HAP-1 (cell line): ENCODE results near the gene ARAP3.
"Not testable (repeated sequence)": the region's sequence is repeated elsewhere in the genome, so short reads cannot be mapped to it uniquely, and the experiment has no call there.

Source experiments
- DNase-seq, 2 experiments: peaks; one replicate each; pipeline ENCODE4 v3.0.0-alpha.2; 2016 to 2020; ENCODE audit warnings: low spot score in 2 of 2
- H3K27me3 ChIP-seq: fragments of 250-450 bp; sonication (Bioruptor Pico); 2 replicates; pipeline ENCODE4 v1.5.1; 2020; ENCODE audit warnings: low read depth, mild to moderate bottlenecking, moderate library complexity
- H3K36me3 ChIP-seq: fragments of 250-450 bp; sonication (Bioruptor Pico); replicated peaks from 2 replicates; pipeline ENCODE4 v1.5.1; 2020; ENCODE audit warnings: mild to moderate bottlenecking
- H3K4me1 ChIP-seq: fragments of 250-450 bp; sonication (Bioruptor Pico); 2 replicates; pipeline ENCODE4 v1.5.1; 2020; ENCODE audit warnings: mild to moderate bottlenecking
- H3K4me3 ChIP-seq: fragments of 250-450 bp; sonication (Bioruptor Pico); 2 replicates; pipeline ENCODE4 v1.5.1; 2020; ENCODE audit warnings: mild to moderate bottlenecking, moderate library complexity
- H3K9me3 ChIP-seq: fragments of 250-450 bp; sonication (Bioruptor Pico); 2 replicates; pipeline ENCODE4 v1.5.1; 2020; ENCODE audit warnings: mild to moderate bottlenecking, moderate library complexity
- in situ Hi-C: fragments of 300-500 bp; cut with MboI; formaldehyde crosslinking; loops from 3 replicates; pipeline ENCODE4 v1.14.3; 2020; ENCODE audit warnings: low sequenced_read_pairs, inconsistent platforms, mixed read lengths

The ARAP3 gene

GRCh38 chr5:141681695-141682641 is at the start of gene ARAP3:
ARAP3 (minus strand) TSS chr5:141682230; CDS start chr5:141680486, 1,744 bp downstream.
- H3K36me3 ChIP-seq = no peaks in the 10 kb centered on the region
- in situ Hi-C loops = loop anchor here (25.0 kb wide), 1 partner anchor 455 kb away; no protein-coding TSS in a partner anchor
- H3K4me1 ChIP-seq = peaks cover 23% of the 10 kb centered on the region
- no peaks in the 10 kb centered on the region for H3K9me3 ChIP-seq
- peak; percentile 58 to 85 for DNase-seq
- peak within 1 kb of the TSS; percentile 35 for H3K4me3 ChIP-seq
- H3K27me3 ChIP-seq = no peaks in the 10 kb centered on the region

GRCh38 chr5:141729387-141730006 is 47.5 kb upstream of the ARAP3 start:
- Histone ChIP-seq H3K4me1 (no peaks in the 10 kb centered on the region), H3K36me3 (no peaks in the 10 kb centered on the region), H3K9me3 (no peaks in the 10 kb centered on the region), H3K4me3 (no peak overlapping the region), H3K27me3 (peaks cover 8% of the 10 kb centered on the region; the same call in 1 of the 2 replicates)
- no peak for DNase-seq
- in situ Hi-C loops = no loop called here

- Histone ChIP-seq H3K4me1 (no peaks in the 10 kb centered on the region), H3K36me3 (no peaks in the 10 kb centered on the region), H3K9me3 (no peaks in the 10 kb centered on the region), H3K4me3 (no peak overlapping the region), H3K27me3 (peaks cover 8% of the 10 kb centered on the region; the same call in 1 of the 2 replicates)
- no peak for DNase-seq
- in situ Hi-C loops = no loop called here
Measured at GRCh38 chr5:141725891-141726290, 43.9 kb upstream of the ARAP3 start.

GRCh38 chr5:141725174-141725573 is 43.1 kb upstream of the ARAP3 start:
- H3K4me3 ChIP-seq, H3K36me3 ChIP-seq, in situ Hi-C loops, H3K27me3 ChIP-seq, H3K9me3 ChIP-seq, DNase-seq, H3K4me1 ChIP-seq: not testable (repeated sequence)

- no peak overlapping the region for H3K4me3 ChIP-seq
- in situ Hi-C loops = no loop called here
- H3K9me3 ChIP-seq = no peaks in the 10 kb centered on the region
Measured at GRCh38 chr5:141722266-141722665, 40.2 kb upstream of the ARAP3 start.

GRCh38 chr5:141717043-141717442 is 35.0 kb upstream of the ARAP3 start:
- no peaks in the 10 kb centered on the region for H3K36me3 ChIP-seq
- no peaks in the 10 kb centered on the region for H3K9me3 ChIP-seq
- no peak overlapping the region for H3K4me3 ChIP-seq
- no peaks in the 10 kb centered on the region; the same call in 1 of the 2 replicates for H3K4me1 ChIP-seq
- in situ Hi-C loops = no loop called here
- peaks cover 9% of the 10 kb centered on the region for H3K27me3 ChIP-seq
- no peak for DNase-seq

More at GRCh38 chr5:141722266-141722665, 40.2 kb upstream of the ARAP3 start:
- Histone ChIP-seq H3K4me1 (no peaks in the 10 kb centered on the region; the same call in 1 of the 2 replicates), H3K27me3 (peaks cover 9% of the 10 kb centered on the region), H3K36me3 (no peaks in the 10 kb centered on the region)
- no peak for DNase-seq

GRCh38 chr5:141716468-141716867 is 34.4 kb upstream of the ARAP3 start:
- Histone ChIP-seq H3K4me3 (no peak overlapping the region), H3K4me1 (no peaks in the 10 kb centered on the region; the same call in 1 of the 2 replicates), H3K9me3 (no peaks in the 10 kb centered on the region), H3K27me3 (peaks cover 9% of the 10 kb centered on the region), H3K36me3 (no peaks in the 10 kb centered on the region)
- in situ Hi-C loops = no loop called here
- DNase-seq = no peak

- H3K36me3 ChIP-seq = no peaks in the 10 kb centered on the region
- H3K4me1 ChIP-seq = no peaks in the 10 kb centered on the region; the same call in 1 of the 2 replicates
- in situ Hi-C loops = no loop called here
- DNase-seq = no peak
- no peaks in the 10 kb centered on the region for H3K9me3 ChIP-seq
- peaks cover 9% of the 10 kb centered on the region for H3K27me3 ChIP-seq
- H3K4me3 ChIP-seq = no peak overlapping the region
Measured at GRCh38 chr5:141716009-141716408, 34.0 kb upstream of the ARAP3 start.

- Histone ChIP-seq H3K27me3 (peaks cover 9% of the 10 kb centered on the region), H3K4me1 (no peaks in the 10 kb centered on the region; the same call in 1 of the 2 replicates), H3K4me3 (no peak overlapping the region), H3K9me3 (no peaks in the 10 kb centered on the region), H3K36me3 (no peaks in the 10 kb centered on the region)
- no peak for DNase-seq
- in situ Hi-C loops = no loop called here
Measured at GRCh38 chr5:141715346-141715905, 33.4 kb upstream of the ARAP3 start.

GRCh38 chr5:141714542-141715310 is 32.7 kb upstream of the ARAP3 start:
- no peaks in the 10 kb centered on the region for H3K9me3 ChIP-seq
- peaks cover 9% of the 10 kb centered on the region for H3K27me3 ChIP-seq
- in situ Hi-C loops = no loop called here
- no peaks in the 10 kb centered on the region; the same call in 1 of the 2 replicates for H3K4me1 ChIP-seq
- no peak overlapping the region for H3K4me3 ChIP-seq
- H3K36me3 ChIP-seq = no peaks in the 10 kb centered on the region
- DNase-seq = no peak

- Histone ChIP-seq H3K27me3 (peaks cover 4% of the 10 kb centered on the region), H3K9me3 (no peaks in the 10 kb centered on the region), H3K4me3 (no peak overlapping the region), H3K36me3 (no peaks in the 10 kb centered on the region), H3K4me1 (no peaks in the 10 kb centered on the region; the same call in 1 of the 2 replicates)
- DNase-seq = no peak
- in situ Hi-C loops = no loop called here
Measured at GRCh38 chr5:141713616-141714309, 31.7 kb upstream of the ARAP3 start.

GRCh38 chr5:141711687-141712086 is 29.7 kb upstream of the ARAP3 start:
- no peaks in the 10 kb centered on the region; the same call in 1 of the 2 replicates for H3K27me3 ChIP-seq
- no peaks in the 10 kb centered on the region for H3K4me1 ChIP-seq
- DNase-seq = no peak
- in situ Hi-C loops = no loop called here
- H3K9me3 ChIP-seq = no peaks in the 10 kb centered on the region
- no peaks in the 10 kb centered on the region for H3K36me3 ChIP-seq
- no peak overlapping the region for H3K4me3 ChIP-seq
